UCSD-AML1 (cell line): ENCODE data around the gene NSUN3.
"Not testable (repeated sequence)": the region's sequence is repeated elsewhere in the genome, so short reads cannot be mapped to it uniquely, and the experiment has no call there.

Source experiments
- DNase-seq: peaks from one replicate; lab custom pipeline; 2025; ENCODE audit not compliant: unreplicated experiment; lab: John Stamatoyannopoulos, UW

Gene NSUN3

GRCh38 chr3:94066506-94067500, 3.9 kb downstream of the NSUN3 start:
- DNase-seq = no peak

GRCh38 chr3:94069194-94069813, 6.4 kb downstream of the NSUN3 start:
- DNase-seq = no peak

DNA sequence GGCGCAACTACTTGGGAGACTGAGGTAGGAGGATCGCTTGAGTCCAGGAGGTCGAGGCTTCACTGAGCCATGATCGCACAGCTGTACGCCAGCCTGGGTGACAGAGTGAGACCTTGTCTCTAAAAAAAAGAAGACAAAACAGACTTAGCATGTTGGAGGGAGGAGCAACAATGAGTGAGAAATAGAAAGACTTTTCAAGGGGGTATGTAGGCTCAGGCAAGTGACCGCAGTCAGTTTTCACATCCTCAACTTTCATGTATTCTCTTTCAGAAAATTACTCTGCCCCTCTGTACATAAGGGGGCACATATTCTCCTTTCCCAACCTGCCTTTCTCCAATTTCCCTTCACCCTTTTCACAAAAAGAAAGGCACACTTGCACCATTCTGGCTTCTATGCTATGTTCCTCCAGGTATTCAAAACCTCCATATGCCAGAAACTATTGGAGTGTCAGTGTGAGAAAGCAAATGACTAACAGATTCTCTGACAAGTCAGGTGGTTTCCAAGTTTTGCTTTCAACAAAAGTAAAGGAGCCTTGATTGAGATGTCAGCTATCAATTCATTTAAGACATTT, 7.6 kb downstream of the NSUN3 start:
- DNase-seq = no peak

- DNase-seq = peak; percentile 10
These were observed 8.9 kb downstream of the NSUN3 start for GRCh38 chr3:94071713-94072284.

DNA sequence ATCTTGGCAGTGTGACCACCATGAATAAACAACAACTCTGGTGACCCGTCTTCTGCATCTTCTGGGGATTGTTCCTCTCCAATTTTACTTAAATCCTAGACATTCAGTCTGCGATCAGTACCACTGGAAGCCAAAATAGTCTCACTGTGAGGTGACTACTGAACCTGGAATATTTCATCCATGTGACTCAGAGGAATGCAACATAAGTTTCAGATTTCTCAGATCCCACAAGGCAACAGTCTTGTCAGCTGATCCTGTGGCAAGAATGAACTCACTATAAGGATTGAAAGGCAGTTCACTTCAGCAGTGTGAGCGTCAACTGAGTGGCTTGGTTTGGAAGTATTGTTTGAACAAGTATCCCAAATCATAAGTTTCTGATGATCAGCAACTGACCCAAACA, 13.2 kb downstream of the NSUN3 start:
- no peak for DNase-seq

DNA sequence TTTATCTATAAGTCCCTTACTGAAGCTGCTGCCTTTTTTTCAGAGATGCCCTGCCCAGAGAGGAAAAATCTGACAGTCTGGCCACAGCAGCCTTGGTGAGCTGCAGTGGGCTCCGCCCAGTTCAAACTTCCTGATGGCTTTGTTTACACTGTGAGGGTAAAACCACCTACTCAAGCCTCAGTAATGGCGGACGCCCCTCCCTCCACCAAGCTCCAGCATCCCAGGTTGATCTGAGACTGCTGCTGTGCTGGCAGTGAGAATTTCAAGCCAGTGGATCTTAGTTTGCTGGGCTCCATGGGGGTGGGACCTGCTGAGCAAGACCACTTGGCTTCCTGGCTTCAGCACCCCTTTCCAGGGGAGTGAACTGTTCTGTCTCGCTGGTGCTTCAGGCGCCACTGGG, 17.7 kb downstream of the NSUN3 start:
- not testable (repeated sequence) for DNase-seq

DNA sequence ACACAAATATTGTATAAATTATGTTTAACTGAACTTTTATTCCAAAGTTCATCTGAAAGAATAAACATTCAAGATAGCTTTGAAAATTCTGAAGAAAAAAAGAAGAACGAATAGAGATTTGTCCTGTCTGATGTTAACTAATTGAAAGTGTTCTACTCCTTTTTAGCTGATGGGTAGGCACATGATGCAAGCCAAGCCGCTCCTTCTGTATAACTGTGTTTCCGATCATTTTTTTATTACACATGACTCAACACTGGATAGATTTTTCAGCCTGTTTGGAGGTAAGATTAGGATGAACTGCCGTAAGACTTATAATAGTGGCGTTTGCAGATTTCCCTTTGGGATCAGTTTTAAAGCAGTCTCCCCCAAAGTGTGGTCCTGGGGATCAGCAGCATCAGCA, 19.0 kb downstream of the NSUN3 start:
- no peak for DNase-seq

GRCh38 chr3:94082391-94082937, 19.6 kb downstream of the NSUN3 start:
- DNase-seq = no peak

GRCh38 chr3:94083261-94083660, 20.4 kb downstream of the NSUN3 start:
- no peak for DNase-seq

GRCh38 chr3:94089126-94089525, 26.3 kb downstream of the NSUN3 start:
- DNase-seq = no peak

DNA sequence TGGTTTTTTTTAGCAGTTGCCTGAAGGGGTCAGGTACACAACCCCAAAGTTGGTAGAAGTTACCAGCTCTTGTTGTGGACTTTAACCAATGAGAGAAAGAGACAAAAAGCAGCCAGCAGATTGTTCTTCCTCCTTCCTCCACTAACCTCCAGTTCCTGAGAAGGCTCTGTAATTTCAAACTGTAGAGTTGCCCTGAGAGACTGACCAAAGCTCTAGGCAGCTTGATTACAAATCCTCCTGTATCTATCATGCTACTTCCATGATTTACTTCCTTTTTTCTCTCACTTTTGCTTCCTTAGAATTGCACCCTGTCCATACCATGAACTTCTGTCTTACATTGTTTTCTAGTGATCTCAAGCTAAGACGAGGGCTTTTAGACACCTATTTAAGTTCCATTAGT, 29.2 kb downstream of the NSUN3 start:
- no peak for DNase-seq

- no peak for DNase-seq
These were observed 30.3 kb downstream of the NSUN3 start for GRCh38 chr3:94093151-94093550.

- no peak for DNase-seq
These were observed 32.2 kb downstream of the NSUN3 start for GRCh38 chr3:94095111-94095510.

GRCh38 chr3:94098452-94098851, 35.6 kb downstream of the NSUN3 start:
- no peak for DNase-seq

GRCh38 chr3:94099311-94099710, 36.5 kb downstream of the NSUN3 start:
- DNase-seq = no peak

- no peak for DNase-seq
These were observed 39.0 kb downstream of the NSUN3 start for GRCh38 chr3:94101860-94102259.

GRCh38 chr3:94106268-94106667, 43.4 kb downstream of the NSUN3 start:
- no peak for DNase-seq

DNA sequence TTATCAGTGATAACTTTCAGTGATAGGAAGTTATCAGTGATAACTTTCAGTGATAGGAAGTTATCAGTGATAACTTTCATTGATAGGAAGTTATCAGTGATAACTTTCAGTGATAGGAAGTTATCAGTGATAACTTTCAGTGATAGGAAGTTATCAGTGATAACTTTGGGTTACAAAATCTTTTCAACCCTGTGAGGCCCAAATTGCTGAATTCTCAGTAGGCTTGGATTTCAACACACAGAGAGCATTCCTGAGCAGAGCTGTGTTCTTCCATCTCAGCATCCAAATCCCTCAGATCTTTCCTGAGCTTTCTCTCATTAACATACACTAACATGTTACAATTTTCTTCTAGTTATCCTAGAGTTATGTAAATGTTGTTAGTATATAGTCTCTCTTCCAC, 47.4 kb downstream of the NSUN3 start:
- not testable (repeated sequence) for DNase-seq

DNA sequence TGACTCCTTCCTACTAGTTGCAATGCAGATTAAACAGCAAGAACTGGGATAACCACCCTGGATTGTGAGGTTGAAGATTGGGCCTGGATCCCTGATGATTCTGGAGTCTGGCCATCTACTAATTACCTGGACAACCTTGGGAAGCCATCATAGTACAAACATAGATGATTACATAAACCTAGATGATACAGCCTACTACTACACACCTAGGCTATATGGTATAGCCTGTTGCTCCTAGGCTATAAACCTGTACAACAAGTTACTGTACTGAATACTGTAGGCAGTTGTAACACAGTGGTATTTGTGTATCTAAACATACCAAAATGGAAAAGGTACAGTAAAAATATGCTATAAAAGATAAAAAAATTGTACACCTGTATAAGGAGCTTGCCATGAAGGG, 48.0 kb downstream of the NSUN3 start:
- DNase-seq = no peak

- DNase-seq = no peak
These were observed 51.8 kb downstream of the NSUN3 start for GRCh38 chr3:94114666-94115065.

DNA sequence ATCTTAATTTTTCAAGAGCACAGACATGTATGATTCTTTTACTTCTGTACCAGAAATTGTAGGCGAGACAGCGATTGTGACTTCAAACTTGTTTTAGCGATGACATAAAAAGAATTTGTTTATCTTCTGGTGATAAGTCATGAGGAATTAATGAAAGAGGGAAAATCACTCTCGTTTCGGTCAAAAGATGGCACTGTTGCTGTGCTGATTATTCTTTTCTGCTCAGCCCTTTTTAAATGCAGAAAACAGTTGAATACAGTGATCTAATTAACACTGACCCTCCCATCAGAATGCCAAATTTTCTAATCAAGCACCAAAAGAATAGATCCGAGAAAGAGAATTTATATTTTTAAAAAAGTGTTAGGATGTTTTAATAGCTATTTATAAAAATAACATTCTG, 52.6 kb downstream of the NSUN3 start:
- no peak for DNase-seq
